ENCODE measurements around the gene PRSS50. TPM values are rescaled to one million over a fixed set of nuclear protein-coding genes. Genes with fewer than 3 reads are reported as not detected.

PRSS50 gene
- total RNA-seq, 6 experiments from 2014 or later, result 0.07 to 0.42 (median 0.13) TPM; not detected in 2

DNA sequence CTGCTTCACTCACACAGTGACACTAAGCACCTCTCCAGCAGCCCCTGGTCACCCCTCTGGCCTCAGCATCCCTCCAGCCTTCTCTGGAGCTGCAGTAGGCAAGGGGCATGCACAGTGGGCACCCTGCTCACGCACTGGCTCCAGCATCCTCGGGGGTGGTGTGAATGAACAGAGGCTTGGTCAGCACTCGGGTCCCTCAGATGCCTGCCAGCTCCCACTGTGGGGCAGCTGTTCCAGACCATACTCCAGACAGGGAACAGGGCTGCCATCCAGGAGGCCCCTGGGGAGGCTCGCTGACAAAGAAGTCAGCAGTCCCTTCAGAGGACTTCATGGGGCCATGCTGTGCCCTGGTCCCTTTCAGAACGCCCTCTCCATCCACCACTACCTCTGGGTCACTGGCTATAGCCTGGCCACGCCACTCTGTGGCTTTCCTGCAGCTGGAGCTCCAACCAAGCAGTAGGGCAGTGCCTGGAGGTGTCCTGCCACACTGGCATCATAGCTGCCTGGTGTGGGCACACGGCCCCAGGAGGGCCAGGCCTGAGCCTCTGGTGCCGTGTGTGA lies 50.5 kb downstream of the PRSS50 start:
- peaks cover 0 to 13% (median 4%) of the 10 kb centered on the region in 4 donors for H3K4me1 ChIP-seq
- H3K36me3 ChIP-seq, result no peaks in the 10 kb centered on the region
- DNase-seq (peak; percentile 14 to 43 (median 39)), ATAC-seq (no peak)
- H3K9me3 ChIP-seq, result no peaks in the 10 kb centered on the region
- intact Hi-C loops (cut with DNase I), result no loop called here
- H3K27me3 ChIP-seq, result no peaks in the 10 kb centered on the region
- H3K4me3 ChIP-seq, result no peak overlapping the region
- TF ChIP-seq, protein P1, sequence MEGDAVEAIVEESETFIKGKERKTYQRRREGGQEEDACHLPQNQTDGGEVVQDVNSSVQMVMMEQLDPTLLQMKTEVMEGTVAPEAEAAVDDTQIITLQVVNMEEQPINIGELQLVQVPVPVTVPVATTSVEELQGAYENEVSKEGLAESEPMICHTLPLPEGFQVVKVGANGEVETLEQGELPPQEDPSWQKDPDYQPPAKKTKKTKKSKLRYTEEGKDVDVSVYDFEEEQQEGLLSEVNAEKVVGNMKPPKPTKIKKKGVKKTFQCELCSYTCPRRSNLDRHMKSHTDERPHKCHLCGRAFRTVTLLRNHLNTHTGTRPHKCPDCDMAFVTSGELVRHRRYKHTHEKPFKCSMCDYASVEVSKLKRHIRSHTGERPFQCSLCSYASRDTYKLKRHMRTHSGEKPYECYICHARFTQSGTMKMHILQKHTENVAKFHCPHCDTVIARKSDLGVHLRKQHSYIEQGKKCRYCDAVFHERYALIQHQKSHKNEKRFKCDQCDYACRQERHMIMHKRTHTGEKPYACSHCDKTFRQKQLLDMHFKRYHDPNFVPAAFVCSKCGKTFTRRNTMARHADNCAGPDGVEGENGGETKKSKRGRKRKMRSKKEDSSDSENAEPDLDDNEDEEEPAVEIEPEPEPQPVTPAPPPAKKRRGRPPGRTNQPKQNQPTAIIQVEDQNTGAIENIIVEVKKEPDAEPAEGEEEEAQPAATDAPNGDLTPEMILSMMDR (IDR thresholded peaks at IDR 0.05), result no peak
- no peak for TF ChIP-seq POLR2A (IDR thresholded peaks at IDR 0.05)
- no peak overlapping the region for H3K27ac ChIP-seq
- WGBS (ENCODE audit: insufficient coverage, low coverage, low lambda C conversion rate, missing lambda C conversion rate), result no CpG with 5 or more reads among the region's 8 CpGs

DNA sequence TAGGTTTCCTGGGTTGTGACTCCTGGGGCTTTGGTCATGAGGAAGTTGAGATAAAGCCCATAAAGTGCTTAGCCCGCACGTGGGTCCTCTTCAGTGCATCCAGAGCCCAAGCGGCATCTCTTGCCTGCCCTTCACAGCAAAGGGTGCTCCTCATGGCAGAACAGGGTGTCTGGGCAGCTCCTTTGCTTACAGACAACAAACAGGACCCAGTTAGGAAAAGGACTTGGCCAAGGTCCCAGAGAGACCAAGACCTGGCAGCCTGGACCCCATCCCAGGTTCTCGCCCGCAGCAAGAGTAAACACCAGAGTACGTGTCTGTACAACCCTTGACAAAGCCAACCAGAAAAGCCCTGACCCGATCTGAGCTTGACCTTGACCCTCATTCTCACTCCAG lies 51.2 kb downstream of the PRSS50 start:
- Histone ChIP-seq H3K4me3 (no peak overlapping the region), H3K36me3 (no peaks in the 10 kb centered on the region), H3K9me3 (no peaks in the 10 kb centered on the region), H3K27me3 (no peaks in the 10 kb centered on the region), H3K27ac (no peak overlapping the region), H3K4me1 (peaks cover 0 to 15% (median 5%) of the 10 kb centered on the region in 4 donors)
- TF ChIP-seq POLR2A (IDR thresholded peaks at IDR 0.05), result no peak
- TF ChIP-seq, protein P1 (IDR thresholded peaks at IDR 0.05), result no peak
- peak; percentile 49 to 83 (median 68) for ATAC-seq
- WGBS (ENCODE audit: insufficient coverage, low coverage, low lambda C conversion rate, missing lambda C conversion rate), result 0% methylated on average over 1 of the region's 7 CpGs
- intact Hi-C loops (cut with DNase I), result no loop called here
- DNase-seq, result peak in 2 of 3 donors; percentile 70 to 76

DNA sequence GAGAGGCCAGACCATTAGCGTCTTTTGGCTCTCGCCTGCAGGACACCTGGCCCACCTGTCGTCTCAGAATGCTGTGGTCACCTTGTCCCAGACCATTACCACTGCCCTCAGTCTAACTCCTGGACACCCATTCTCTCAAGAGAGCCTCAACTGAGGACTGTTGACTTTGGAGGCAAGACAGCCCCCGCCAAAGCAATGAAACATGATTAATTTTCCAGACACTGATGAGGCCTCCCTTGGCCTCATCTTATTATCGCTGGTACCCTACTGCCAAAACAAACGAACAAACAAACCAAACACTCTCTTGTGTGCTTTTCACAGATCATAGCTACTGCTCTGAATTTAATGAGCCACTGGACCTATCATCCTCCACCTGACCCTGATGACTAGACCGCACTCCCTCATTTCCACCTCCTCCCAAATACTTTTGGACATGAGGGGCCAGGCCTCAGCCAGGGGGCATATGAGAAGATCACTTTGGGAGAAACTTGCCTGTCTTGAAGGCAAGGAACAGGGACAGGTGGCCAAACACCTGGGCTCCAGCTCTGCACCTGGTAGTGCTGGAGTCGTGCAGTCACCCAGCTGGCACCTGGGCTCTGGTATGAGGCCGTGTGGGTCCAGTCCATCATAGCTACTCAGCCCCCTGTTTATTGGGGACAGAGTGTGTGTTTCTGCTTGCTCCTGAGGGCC lies 51.8 kb downstream of the PRSS50 start:
- no peaks in the 10 kb centered on the region for H3K9me3 ChIP-seq
- no peaks in the 10 kb centered on the region for H3K36me3 ChIP-seq
- no peak for TF ChIP-seq POLR2A (IDR thresholded peaks at IDR 0.05)
- TF ChIP-seq, protein P1 (IDR thresholded peaks at IDR 0.05), result no peak
- peak in 2 of 3 donors; percentile 22 to 41 for DNase-seq
- peak in 2 of 4 donors; percentile 17 to 19 for ATAC-seq
- H3K4me1 ChIP-seq, result peaks cover 0 to 20% (median 7%) of the 10 kb centered on the region in 4 donors
- no peak overlapping the region for H3K4me3 ChIP-seq
- WGBS (ENCODE audit: insufficient coverage, low coverage, low lambda C conversion rate, missing lambda C conversion rate), result 64% methylated on average over 4 of the region's 9 CpGs
- intact Hi-C loops (cut with DNase I), result no loop called here
- H3K27me3 ChIP-seq, result no peaks in the 10 kb centered on the region
- no peak overlapping the region for H3K27ac ChIP-seq

DNA sequence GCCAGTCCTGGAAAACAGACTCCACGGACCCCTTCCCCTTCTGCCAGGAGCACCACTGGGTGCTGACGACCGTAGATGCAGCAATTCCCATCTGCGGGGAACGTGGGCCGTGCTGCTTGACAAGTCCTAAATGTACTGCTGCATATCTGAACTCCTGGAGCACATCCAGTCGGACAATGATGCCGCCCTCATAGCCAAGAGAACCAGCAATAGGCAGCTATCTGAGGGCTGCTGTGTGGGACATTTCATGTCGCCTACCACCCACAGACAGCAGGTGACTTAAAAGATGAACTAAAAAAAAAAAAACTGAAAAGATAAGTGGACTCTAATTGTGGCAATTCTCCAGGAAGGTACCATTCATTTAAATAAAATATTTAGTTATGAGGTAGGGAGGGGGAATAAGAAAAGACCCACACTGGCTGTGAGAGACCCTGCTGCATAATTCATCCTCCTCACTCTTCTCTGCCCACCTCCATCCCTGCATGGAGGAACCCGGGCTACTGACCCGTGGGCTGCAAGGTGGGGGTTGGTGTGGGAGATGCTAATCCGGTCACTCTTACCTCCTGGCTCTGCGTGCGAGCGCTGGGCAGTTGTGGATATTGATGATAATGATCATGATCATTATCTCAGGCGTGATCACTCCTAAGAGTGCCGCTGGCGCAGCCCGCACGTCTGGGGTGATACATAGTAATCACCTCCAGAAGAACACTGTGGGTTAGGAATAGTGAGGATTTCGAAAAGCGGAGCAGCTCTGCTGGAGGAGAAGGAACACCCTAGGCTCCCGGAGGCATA lies 52.5 kb downstream of the PRSS50 start:
- Histone ChIP-seq H3K9me3 (no peaks in the 10 kb centered on the region), H3K27me3 (no peaks in the 10 kb centered on the region), H3K4me3 (no peak overlapping the region), H3K4me1 (peaks cover 0 to 20% (median 9%) of the 10 kb centered on the region in 4 donors), H3K27ac (no peak overlapping the region), H3K36me3 (no peaks in the 10 kb centered on the region)
- 51% methylated on average over 6 of the region's 23 CpGs for WGBS (ENCODE audit: insufficient coverage, low coverage, low lambda C conversion rate, missing lambda C conversion rate)
- peak in 1 of 3 donors; percentile 37 for DNase-seq
- intact Hi-C loops (cut with DNase I), result no loop called here
- ATAC-seq, result no peak
- TF ChIP-seq, protein P1 (IDR thresholded peaks at IDR 0.05), result no peak
- no peak for TF ChIP-seq POLR2A (IDR thresholded peaks at IDR 0.05)

Measured in right lobe of liver (tissue), 6 donors.